GM04503 (cell line): ENCODE results near the gene GAMT.

ENCODE experiments used
- DNase-seq: peaks from one replicate; pipeline ENCODE4 v3.0.0-alpha.2; 2012; ENCODE audit warnings: low read depth

GAMT gene

GRCh38 chr19:1384085-1384462 is 17.3 kb downstream of the GAMT start:
- DNase-seq = no peak

GRCh38 chr19:1383312-1384084 is 17.8 kb downstream of the GAMT start, which contains the start of gene NDUFS7:
TSS of gene NDUFS7 (plus strand) at chr19:1383907. CDS start at chr19:1383927, 20 bp downstream.
- peak; percentile 50 for DNase-seq

- DNase-seq = peak; percentile 44
These were observed 18.4 kb downstream of the GAMT start for GRCh38 chr19:1383017-1383311.

- no peak for DNase-seq
These were observed 19.1 kb downstream of the GAMT start for GRCh38 chr19:1382250-1382649.

- no peak for DNase-seq
These were observed 21.3 kb downstream of the GAMT start for GRCh38 chr19:1379961-1380489.

GRCh38 chr19:1379126-1379905 is 22.0 kb downstream of the GAMT start:
- no peak for DNase-seq

- no peak for DNase-seq
These were observed 23.2 kb downstream of the GAMT start for GRCh38 chr19:1377965-1378785.

GRCh38 chr19:1377176-1377964 is 24.0 kb downstream of the GAMT start:
- DNase-seq = no peak

GRCh38 chr19:1376415-1376805 is 24.9 kb downstream of the GAMT start:
- DNase-seq = no peak

- no peak for DNase-seq
These were observed 27.1 kb downstream of the GAMT start for GRCh38 chr19:1374250-1374577.

- DNase-seq = no peak
These were observed 27.6 kb downstream of the GAMT start for GRCh38 chr19:1373534-1374249.

- DNase-seq = no peak
These were observed 28.3 kb downstream of the GAMT start for GRCh38 chr19:1373042-1373533.

GRCh38 chr19:1370579-1371361 is 30.6 kb downstream of the GAMT start:
- no peak for DNase-seq

- DNase-seq = no peak
These were observed 32.0 kb downstream of the GAMT start for GRCh38 chr19:1369214-1369805.

GRCh38 chr19:1366899-1367870 is 34.2 kb downstream of the GAMT start:
- no peak for DNase-seq

GRCh38 chr19:1366296-1366695 is 35.0 kb downstream of the GAMT start:
- no peak for DNase-seq

- no peak for DNase-seq
These were observed 35.7 kb downstream of the GAMT start for GRCh38 chr19:1365319-1366269.
